ENCODE results near the gene HMCN2.

DNA sequence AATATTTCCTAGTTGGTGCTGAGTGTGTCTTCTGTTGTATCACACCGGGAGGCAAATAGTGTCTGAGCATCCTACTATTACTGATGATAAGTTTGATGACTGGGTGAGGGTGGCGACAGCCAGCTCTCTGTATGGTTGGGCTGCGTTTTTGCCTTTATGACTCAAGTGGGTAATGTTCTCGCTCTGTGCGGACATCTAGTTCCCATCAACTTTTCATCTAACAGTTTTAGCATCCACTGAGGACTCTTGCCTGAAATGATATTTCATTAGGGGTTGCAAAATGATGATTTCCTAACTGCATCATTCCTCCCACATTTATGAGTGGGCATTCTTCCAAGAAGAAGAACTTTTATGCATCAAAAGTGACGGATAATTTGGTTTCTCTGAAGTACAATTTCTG, 26.5 kb downstream of the HMCN2 start:
- TF ChIP-seq, protein P1, sequence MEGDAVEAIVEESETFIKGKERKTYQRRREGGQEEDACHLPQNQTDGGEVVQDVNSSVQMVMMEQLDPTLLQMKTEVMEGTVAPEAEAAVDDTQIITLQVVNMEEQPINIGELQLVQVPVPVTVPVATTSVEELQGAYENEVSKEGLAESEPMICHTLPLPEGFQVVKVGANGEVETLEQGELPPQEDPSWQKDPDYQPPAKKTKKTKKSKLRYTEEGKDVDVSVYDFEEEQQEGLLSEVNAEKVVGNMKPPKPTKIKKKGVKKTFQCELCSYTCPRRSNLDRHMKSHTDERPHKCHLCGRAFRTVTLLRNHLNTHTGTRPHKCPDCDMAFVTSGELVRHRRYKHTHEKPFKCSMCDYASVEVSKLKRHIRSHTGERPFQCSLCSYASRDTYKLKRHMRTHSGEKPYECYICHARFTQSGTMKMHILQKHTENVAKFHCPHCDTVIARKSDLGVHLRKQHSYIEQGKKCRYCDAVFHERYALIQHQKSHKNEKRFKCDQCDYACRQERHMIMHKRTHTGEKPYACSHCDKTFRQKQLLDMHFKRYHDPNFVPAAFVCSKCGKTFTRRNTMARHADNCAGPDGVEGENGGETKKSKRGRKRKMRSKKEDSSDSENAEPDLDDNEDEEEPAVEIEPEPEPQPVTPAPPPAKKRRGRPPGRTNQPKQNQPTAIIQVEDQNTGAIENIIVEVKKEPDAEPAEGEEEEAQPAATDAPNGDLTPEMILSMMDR (conservative IDR thresholded peaks at IDR 0.05): no peak
- TF ChIP-seq ZFX (IDR thresholded peaks at IDR 0.05): no peak
